ENCODE data around the gene KIAA1958.
A peak's percentile ranks its signal among the peaks of the same experiment; 100 is the strongest.

KIAA1958 gene

DNA sequence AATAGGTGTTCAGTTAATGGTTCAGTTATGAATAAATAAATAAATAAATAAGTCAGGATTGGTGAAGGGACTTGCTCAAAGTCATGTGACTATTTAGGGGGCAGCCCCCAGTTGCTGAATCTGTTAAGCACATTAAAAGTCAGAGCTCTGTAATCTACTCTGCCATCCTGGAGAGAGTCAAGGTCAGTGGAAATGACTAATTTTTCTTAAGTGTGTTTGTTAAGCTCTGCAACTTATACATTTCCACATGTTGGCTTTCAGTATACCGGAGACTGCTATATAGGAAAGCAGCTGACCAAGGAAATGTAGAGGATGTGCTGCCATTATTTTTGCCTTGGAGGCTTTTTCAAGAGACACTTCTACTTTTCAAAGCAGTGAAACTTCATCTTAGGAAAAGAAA lies 57.9 kb downstream of the KIAA1958 start:
- H3K27ac ChIP-seq = no peak overlapping the region
- CTCF ChIA-PET = interaction anchor here (0.6 kb wide), 1 partner anchor 149 kb away, joined by 3 read pairs; no protein-coding TSS in a partner anchor
- DNase-seq (ENCODE audit: low spot score) = no peak
- POLR2A ChIA-PET (ENCODE audit: low non-redundant PET) = no interaction called here
- TF ChIP-seq, protein P1, sequence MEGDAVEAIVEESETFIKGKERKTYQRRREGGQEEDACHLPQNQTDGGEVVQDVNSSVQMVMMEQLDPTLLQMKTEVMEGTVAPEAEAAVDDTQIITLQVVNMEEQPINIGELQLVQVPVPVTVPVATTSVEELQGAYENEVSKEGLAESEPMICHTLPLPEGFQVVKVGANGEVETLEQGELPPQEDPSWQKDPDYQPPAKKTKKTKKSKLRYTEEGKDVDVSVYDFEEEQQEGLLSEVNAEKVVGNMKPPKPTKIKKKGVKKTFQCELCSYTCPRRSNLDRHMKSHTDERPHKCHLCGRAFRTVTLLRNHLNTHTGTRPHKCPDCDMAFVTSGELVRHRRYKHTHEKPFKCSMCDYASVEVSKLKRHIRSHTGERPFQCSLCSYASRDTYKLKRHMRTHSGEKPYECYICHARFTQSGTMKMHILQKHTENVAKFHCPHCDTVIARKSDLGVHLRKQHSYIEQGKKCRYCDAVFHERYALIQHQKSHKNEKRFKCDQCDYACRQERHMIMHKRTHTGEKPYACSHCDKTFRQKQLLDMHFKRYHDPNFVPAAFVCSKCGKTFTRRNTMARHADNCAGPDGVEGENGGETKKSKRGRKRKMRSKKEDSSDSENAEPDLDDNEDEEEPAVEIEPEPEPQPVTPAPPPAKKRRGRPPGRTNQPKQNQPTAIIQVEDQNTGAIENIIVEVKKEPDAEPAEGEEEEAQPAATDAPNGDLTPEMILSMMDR (conservative IDR thresholded peaks at IDR 0.05; ENCODE audit: low read depth) = no peak

DNA sequence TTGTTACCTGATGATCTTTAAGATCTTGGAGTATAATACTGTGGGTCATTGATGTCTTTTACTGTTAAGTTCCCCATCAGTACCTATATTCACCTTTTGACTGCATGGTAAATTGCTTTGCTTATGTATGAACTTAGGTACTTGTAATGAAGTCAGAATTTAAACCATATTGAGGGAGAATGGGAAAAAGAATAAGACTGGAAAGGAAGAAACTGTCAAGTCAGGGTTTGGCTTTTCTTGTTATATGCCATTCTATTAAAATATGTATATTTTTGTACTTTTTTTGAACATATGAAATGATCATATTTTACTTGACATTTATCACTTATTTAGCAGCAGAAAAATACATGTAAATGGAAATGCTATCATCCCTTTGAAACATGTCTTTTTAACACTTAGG lies 58.6 kb downstream of the KIAA1958 start:
- CTCF ChIA-PET = no interaction called here
- POLR2A ChIA-PET (ENCODE audit: low non-redundant PET) = no interaction called here
- H3K27ac ChIP-seq = no peak overlapping the region
- TF ChIP-seq, protein P1 (conservative IDR thresholded peaks at IDR 0.05; ENCODE audit: low read depth) = no peak
- DNase-seq (ENCODE audit: low spot score) = no peak

DNA sequence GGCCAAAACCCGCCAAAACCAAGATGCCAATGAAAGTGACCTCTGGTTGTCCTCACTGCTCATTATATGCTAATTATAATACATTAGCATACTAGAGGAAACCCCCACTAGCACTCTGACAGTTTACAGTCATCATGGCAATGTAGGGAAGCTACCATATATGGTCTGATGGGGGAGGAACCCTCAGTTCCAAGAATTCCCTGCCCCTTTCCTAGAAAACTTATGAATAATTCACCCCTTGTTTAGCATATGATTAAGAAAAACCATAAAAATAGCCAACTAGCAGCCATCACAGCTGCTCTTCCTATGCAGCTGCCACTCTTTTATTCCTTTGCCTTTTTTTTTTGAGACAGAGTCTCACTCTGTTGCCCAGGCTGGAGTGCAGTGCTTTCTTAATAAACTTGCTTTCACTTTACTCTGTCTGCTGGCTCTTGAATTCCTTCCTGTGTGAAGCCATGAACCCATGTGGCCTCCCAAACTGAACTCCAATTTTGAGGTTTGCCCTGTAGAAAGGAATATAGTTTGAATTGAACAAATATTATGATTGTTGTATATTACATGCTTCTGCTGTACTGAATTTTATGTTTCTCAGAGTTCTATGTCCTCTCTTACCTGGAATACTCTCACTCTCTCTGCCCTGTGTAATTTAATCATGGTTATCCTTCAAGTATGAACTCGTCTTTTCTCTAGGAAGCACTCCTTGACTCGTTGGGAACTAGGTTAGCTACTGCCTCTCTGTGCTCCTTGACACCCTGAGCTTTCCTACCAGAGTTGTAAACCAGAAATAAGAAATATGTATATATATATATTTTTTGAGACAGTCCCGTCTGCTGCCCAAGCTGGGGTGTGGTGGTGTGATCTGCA lies 59.8 kb downstream of the KIAA1958 start:
- no peak for DNase-seq (ENCODE audit: low spot score)
- ChIA-PET CTCF (interaction anchor here (0.7 kb wide), 1 partner anchor 244 kb away, joined by 6 read pairs; no protein-coding TSS in a partner anchor), POLR2A (ENCODE audit: low non-redundant PET) (no interaction called here)
- TF ChIP-seq, protein P1 (conservative IDR thresholded peaks at IDR 0.05; ENCODE audit: low read depth) = no peak
- H3K27ac ChIP-seq = no peak overlapping the region

DNA sequence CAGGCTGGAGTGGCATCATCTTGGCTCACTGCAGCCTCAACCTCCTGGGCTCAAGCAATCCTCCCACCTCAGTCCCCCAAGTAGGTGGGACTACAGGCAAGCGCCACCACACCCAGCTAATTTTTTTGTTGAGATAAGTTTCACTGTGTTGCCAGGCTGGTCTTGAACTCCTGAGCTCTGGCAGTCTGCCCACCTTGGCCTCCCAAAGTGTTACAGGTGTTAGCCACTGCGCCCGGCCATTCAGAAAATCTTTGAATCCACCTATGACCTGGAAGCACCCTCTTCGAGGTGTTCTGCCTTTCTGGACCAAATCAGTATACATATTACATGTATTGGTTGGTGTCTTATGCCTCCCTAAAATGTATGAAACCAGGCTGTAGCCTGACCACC lies 61.4 kb downstream of the KIAA1958 start:
- ChIA-PET POLR2A (ENCODE audit: low non-redundant PET) (no interaction called here), CTCF (no interaction called here)
- no peak overlapping the region for H3K27ac ChIP-seq
- TF ChIP-seq, protein P1 (conservative IDR thresholded peaks at IDR 0.05; ENCODE audit: low read depth) = no peak
- no peak for DNase-seq (ENCODE audit: low spot score)

DNA sequence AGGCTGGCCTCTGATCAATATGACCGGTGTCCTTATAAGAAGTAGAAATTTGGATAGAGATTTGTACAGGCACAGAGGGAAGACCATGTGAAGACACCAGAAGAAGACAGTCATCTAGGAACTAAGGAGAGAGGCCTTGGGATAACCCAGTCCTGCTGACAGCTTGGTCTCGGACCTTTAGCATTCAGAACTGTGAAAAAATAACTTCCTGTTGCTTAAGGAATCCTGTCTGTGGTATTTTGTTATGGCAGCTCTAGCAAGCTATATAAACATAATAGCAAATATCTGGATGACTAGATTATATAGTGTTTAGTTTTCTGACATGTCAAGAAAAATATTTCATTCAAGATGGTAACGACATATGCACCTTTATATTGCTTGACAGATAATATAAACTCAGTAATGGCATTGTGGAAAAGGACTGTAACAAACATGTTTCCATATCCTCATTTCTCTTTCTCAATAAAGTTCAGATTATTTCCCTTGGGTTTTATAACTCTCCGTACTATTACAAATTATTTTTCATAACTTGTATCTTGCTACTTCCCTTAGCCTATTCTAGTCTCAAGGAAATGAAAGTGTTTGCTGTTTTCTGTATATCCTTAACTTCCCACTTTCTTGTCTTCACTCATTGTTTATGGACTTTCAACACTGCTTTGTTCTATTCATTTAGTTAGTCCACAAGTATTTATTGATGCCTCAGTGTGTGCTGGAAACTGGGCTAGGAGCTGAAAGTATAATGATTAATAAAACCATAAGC lies 62.4 kb downstream of the KIAA1958 start:
- TF ChIP-seq, protein P1 (conservative IDR thresholded peaks at IDR 0.05; ENCODE audit: low read depth) = no peak
- ChIA-PET CTCF (no interaction called here), POLR2A (ENCODE audit: low non-redundant PET) (no interaction called here)
- DNase-seq (ENCODE audit: low spot score) = no peak
- H3K27ac ChIP-seq = no peak overlapping the region

DNA sequence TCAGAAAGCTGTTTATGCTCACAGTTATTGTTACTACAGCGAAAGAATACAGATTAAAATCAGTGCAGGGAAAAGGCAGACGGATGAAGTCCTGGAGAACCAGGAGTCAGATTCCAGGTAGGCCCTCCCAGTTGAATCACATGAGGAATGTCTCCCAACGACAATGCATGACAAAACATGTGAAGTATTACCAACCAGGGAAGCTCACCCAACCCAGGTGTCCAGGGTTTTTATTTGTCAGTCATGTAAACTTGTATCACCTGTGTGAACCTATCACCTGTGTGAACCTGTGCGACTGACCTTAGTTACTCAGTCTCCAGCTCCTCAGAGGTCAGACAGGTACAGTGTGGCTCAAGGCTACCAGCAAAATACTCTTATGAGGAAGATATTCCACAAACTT lies 63.9 kb downstream of the KIAA1958 start:
- TF ChIP-seq, protein P1 (conservative IDR thresholded peaks at IDR 0.05; ENCODE audit: low read depth) = no peak
- H3K27ac ChIP-seq = no peak overlapping the region
- ChIA-PET POLR2A (ENCODE audit: low non-redundant PET) (interaction anchor here (0.6 kb wide), 1 partner anchor 82 kb away, joined by 3 read pairs; no protein-coding TSS in a partner anchor), CTCF (no interaction called here)
- peak; percentile 79 for DNase-seq (ENCODE audit: low spot score)
